ENCODE measurements around the gene TGFBR1. TPM values are rescaled to one million over a fixed set of nuclear protein-coding genes. Genes with fewer than 3 reads are reported as not detected.

TGFBR1 gene
- total RNA-seq, 4 donors from 2014 or later = 24.0 to 37.4 (median 31.8) TPM

DNA sequence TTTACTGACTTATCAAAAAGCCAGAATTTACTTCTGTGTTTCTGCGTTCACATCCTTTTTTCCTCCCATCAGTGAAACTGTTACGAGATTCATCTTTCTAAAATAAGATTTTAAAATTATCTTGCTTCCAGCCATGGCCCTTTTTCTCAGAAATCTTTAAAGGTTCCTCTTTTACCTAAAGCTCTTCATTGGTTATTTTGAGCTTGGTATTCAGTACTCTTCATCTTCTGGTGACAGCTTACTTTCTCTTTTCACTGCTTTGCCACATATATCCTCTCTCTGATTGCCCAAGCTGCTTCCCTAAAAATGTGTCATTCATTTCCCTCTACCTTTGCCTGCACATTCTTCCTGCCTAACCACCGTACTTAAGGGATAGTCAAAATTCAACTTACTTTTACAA lies 32.3 kb downstream of the TGFBR1 start:
- no peak for DNase-seq (ENCODE audit: low spot score in 2 of 2)
- no peak overlapping the region for H3K4me3 ChIP-seq
- H3K4me1 ChIP-seq = peaks cover 0 to 15% (median 7%) of the 10 kb centered on the region in 4 donors
- 83 to 84% methylated on average over 3 of the region's 3 CpGs for WGBS, 2 donors
- no peak overlapping the region for H3K27ac ChIP-seq
- peaks cover 0 to 30% (median 0%) of the 10 kb centered on the region in 3 donors for H3K36me3 ChIP-seq
- no peaks in the 10 kb centered on the region for H3K27me3 ChIP-seq
- TF ChIP-seq EP300 (IDR thresholded peaks at IDR 0.05) (no peak), POLR2A (IDR thresholded peaks at IDR 0.05) (no peak)
- TF ChIP-seq, protein P1, sequence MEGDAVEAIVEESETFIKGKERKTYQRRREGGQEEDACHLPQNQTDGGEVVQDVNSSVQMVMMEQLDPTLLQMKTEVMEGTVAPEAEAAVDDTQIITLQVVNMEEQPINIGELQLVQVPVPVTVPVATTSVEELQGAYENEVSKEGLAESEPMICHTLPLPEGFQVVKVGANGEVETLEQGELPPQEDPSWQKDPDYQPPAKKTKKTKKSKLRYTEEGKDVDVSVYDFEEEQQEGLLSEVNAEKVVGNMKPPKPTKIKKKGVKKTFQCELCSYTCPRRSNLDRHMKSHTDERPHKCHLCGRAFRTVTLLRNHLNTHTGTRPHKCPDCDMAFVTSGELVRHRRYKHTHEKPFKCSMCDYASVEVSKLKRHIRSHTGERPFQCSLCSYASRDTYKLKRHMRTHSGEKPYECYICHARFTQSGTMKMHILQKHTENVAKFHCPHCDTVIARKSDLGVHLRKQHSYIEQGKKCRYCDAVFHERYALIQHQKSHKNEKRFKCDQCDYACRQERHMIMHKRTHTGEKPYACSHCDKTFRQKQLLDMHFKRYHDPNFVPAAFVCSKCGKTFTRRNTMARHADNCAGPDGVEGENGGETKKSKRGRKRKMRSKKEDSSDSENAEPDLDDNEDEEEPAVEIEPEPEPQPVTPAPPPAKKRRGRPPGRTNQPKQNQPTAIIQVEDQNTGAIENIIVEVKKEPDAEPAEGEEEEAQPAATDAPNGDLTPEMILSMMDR (IDR thresholded peaks at IDR 0.05) = no peak
- no peaks in the 10 kb centered on the region for H3K9me3 ChIP-seq

DNA sequence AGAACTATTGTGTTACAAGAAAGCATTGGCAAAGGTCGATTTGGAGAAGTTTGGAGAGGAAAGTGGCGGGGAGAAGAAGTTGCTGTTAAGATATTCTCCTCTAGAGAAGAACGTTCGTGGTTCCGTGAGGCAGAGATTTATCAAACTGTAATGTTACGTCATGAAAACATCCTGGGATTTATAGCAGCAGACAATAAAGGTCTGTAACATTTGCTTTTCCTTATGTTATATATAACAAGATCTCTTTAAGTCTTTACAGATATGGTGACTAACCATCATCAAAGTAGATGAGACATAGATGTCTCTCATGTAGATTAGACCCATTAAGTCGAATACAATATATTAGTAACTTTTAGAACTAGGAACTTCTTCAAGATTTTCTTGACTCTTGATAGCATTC lies 33.0 kb downstream of the TGFBR1 start:
- H3K27me3 ChIP-seq = no peaks in the 10 kb centered on the region
- TF ChIP-seq, protein P1 (IDR thresholded peaks at IDR 0.05) = no peak
- TF ChIP-seq POLR2A (IDR thresholded peaks at IDR 0.05) (no peak), EP300 (IDR thresholded peaks at IDR 0.05) (no peak)
- H3K27ac ChIP-seq = no peak overlapping the region
- H3K36me3 ChIP-seq = peaks cover 0 to 36% (median 0%) of the 10 kb centered on the region in 3 donors
- no peaks in the 10 kb centered on the region for H3K9me3 ChIP-seq
- H3K4me1 ChIP-seq = peaks cover 0 to 15% (median 7%) of the 10 kb centered on the region in 4 donors
- DNase-seq (ENCODE audit: low spot score in 2 of 2) = no peak
- 78 to 80% methylated on average over 7 of the region's 7 CpGs for WGBS, 2 donors
- H3K4me3 ChIP-seq = no peak overlapping the region

DNA sequence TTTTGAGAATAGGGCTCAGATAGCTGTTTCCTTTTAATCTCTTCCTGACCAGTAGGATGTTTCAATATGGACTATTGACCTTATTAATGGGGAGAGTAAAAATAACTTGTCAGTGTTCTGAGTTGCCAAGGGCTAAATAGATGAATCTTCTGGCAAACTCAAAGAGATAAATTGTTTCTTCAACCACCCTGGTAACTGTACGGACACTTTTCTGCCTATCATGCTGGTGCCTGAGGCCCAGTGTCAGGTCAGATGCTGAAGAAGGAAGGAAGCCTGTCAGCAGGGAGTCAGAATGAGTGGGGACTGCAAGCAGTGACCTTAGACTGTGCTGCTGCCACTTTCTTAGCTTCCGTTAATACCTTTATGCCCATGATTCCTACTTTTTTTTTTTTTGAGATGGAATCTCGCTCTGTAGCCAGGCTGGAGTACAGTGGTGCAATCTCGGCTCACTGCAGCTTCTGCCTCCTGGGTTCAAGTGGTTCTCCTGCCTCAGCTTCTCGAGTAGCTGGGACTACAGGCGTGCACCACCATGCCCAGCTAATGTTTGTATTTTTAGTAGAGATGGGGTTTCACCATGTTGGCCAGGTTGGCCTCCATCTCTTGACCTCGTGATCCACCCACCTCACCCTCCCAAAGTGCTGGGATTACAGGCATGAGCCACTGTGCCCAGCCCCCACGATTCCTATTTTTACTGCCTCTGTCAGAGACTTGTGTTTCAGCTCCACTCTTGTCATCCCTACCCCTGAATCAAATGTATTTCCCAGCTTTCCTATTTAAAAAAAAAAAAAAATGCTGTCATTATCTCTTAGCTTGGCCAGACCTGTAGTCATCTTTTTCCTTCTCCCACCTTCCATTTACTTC lies 33.7 kb downstream of the TGFBR1 start:
- Histone ChIP-seq H3K36me3 (peaks cover 0 to 42% (median 0%) of the 10 kb centered on the region in 3 donors), H3K27ac (no peak overlapping the region), H3K4me1 (peaks cover 0 to 15% (median 7%) of the 10 kb centered on the region in 4 donors), H3K27me3 (no peaks in the 10 kb centered on the region), H3K9me3 (no peaks in the 10 kb centered on the region), H3K4me3 (no peak overlapping the region)
- TF ChIP-seq EP300 (IDR thresholded peaks at IDR 0.05) (no peak), POLR2A (IDR thresholded peaks at IDR 0.05) (no peak)
- TF ChIP-seq, protein P1 (IDR thresholded peaks at IDR 0.05) = no peak
- no peak for DNase-seq (ENCODE audit: low spot score in 2 of 2)
- 85 to 93% methylated on average over 8 of the region's 8 CpGs for WGBS, 2 donors

DNA sequence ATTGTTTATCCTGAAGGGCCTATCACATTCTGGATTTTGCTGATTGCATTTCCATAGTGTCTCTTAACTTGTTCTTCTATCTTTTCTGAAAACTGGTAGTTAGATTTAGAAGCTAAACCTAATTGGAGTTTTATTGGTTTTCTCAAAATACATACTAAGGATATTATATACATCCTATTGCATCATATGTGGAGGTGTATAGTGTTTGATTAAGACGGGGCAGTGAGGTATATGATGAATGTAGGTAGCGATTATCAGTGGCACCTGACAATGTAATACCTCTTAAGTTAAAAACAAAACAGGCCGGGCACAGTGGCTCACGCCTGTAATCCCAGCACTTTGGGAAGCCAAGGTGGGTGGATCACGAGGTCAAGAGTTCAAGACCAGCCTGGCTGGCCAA lies 35.0 kb downstream of the TGFBR1 start:
- no peak for DNase-seq (ENCODE audit: low spot score in 2 of 2)
- Histone ChIP-seq H3K36me3 (peaks cover 0 to 54% (median 0%) of the 10 kb centered on the region in 3 donors), H3K27ac (no peak overlapping the region), H3K27me3 (no peaks in the 10 kb centered on the region), H3K4me3 (no peak overlapping the region), H3K4me1 (peaks cover 0 to 15% (median 7%) of the 10 kb centered on the region in 4 donors), H3K9me3 (no peaks in the 10 kb centered on the region)
- TF ChIP-seq POLR2A (IDR thresholded peaks at IDR 0.05) (no peak), EP300 (IDR thresholded peaks at IDR 0.05) (no peak)
- TF ChIP-seq, protein P1 (IDR thresholded peaks at IDR 0.05) = no peak
- 94 to 95% methylated on average over 5 of the region's 5 CpGs for WGBS, 2 donors

DNA sequence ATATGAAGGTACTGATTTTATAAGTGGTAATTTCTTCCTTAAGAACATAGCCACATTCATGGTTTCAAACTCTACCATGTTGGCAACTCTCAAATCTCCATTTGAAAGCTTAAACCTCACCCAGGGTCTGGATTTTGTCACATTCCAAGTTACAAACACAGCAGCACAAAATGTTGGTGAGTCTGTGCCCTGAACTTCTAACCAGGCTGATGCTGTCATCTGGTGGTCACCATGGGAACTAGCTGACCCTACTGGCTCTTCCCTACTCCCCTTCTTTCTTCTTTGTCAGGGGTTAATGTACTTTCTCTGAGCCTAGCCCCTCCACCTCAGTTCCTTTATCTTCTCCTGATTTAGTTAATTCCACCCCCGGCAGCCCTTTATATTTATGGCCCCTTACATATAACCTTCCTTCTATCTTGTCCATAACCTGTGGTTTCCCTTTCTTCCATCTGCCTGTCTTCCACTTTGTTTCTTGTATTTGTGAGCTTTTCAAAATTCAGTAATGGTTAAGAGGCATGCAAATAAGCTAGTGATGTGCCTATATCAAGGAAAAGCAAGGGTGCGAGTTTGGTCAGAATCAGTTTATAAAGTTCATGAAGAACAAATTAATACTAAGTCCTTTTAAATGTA lies 35.9 kb downstream of the TGFBR1 start:
- 75 to 77% methylated on average over 2 of the region's 2 CpGs for WGBS, 2 donors
- no peaks in the 10 kb centered on the region for H3K9me3 ChIP-seq
- DNase-seq (ENCODE audit: low spot score in 2 of 2) = peak in 1 of 2 donors; percentile 43
- H3K4me3 ChIP-seq = no peak overlapping the region
- TF ChIP-seq EP300 (IDR thresholded peaks at IDR 0.05) (peak in 1 of 2 donors; percentile 7), POLR2A (IDR thresholded peaks at IDR 0.05) (no peak)
- TF ChIP-seq, protein P1 (IDR thresholded peaks at IDR 0.05) = peak; percentile 72 to 82 (median 77)
- H3K4me1 ChIP-seq = peaks cover 0 to 8% (median 3%) of the 10 kb centered on the region in 4 donors
- no peak overlapping the region for H3K27ac ChIP-seq
- H3K36me3 ChIP-seq = peaks cover 0 to 64% (median 4%) of the 10 kb centered on the region in 3 donors
- no peaks in the 10 kb centered on the region for H3K27me3 ChIP-seq

Measured in tibial nerve (tissue), 4 donors.